Liver (tissue), 9 donors: ENCODE measurements around the gene MAPK8IP2. TPM values are rescaled to one million over a fixed set of nuclear protein-coding genes. Genes with fewer than 3 reads are reported as not detected.

Source experiments
- DNase-seq: peaks from one replicate; pipeline ENCODE4 v3.0.0-alpha.2; 2017; ENCODE audit warnings: low spot score
- H3K27ac ChIP-seq, 2 donors: one replicate each; pipeline ENCODE4 v1.7.0; 2013; ENCODE audit warnings: inconsistent platforms in 2 of 2, low read length in 2 of 2, control low read depth in 1 of 2, low read depth in 1 of 2, mild to moderate bottlenecking in 1 of 2
- H3K27me3 ChIP-seq, 4 donors: one replicate each; pipeline versions ENCODE4 v1.6.1 to v1.7.0; 2013; ENCODE audit warnings: low read length in 3 of 4, inconsistent platforms in 1 of 4, mild to moderate bottlenecking in 1 of 4, moderate library complexity in 1 of 4; ENCODE audit not compliant: control insufficient read depth in 4 of 4, insufficient read depth in 4 of 4
- H3K36me3 ChIP-seq, 4 donors: one replicate each; pipeline versions ENCODE4 v1.6.1 to v1.7.0; 2013; ENCODE audit warnings: low read length in 3 of 4, mild to moderate bottlenecking in 3 of 4, low read depth in 1 of 4, moderate library complexity in 1 of 4; ENCODE audit not compliant: control insufficient read depth in 4 of 4, insufficient read depth in 3 of 4
- H3K4me1 ChIP-seq, 4 donors: one replicate each; pipeline versions ENCODE4 v1.6.1 to v1.7.0; 2013; ENCODE audit warnings: low read length in 3 of 4, mild to moderate bottlenecking in 3 of 4, moderate library complexity in 1 of 4; ENCODE audit not compliant: control insufficient read depth in 4 of 4, insufficient read depth in 4 of 4
- H3K4me3 ChIP-seq, 3 donors: one replicate each; pipeline versions ENCODE4 v1.6.1 to v1.7.0; 2013; ENCODE audit warnings: low read length in 3 of 3, control low read depth in 1 of 3, low read depth in 1 of 3, mild to moderate bottlenecking in 1 of 3
- H3K9ac ChIP-seq, 2 donors: one replicate each; pipeline ENCODE4 v1.7.0; 2013; ENCODE audit warnings: low read length in 2 of 2, mild to moderate bottlenecking in 2 of 2, moderate library complexity in 2 of 2, control low read depth in 1 of 2, low read depth in 1 of 2
- H3K9me3 ChIP-seq, 4 donors: one replicate each; pipeline versions ENCODE4 v1.6.1 to v1.7.0; 2013; ENCODE audit warnings: low read length in 3 of 4; ENCODE audit not compliant: control insufficient read depth in 4 of 4
- ATF3 ChIP-seq: IDR thresholded peaks from 2 replicates; pipeline ENCODE4 v1.6.1; 2016; ENCODE audit warnings: antibody characterized with exemption
- CTCF ChIP-seq: fragments of 150-350 bp; IDR thresholded peaks from 2 replicates; pipeline ENCODE4 v1.5.1; 2017; ENCODE audit warnings: improper control_type of control experiment, low read depth, low read length; ENCODE audit not compliant: missing input control
- EGR1 ChIP-seq, 2 donors: IDR thresholded peaks; 2 replicates each; pipeline ENCODE4 v1.6.1; 2016 to 2018; ENCODE audit warnings: antibody characterized with exemption in 2 of 2, low read depth in 2 of 2
- FOXA1 ChIP-seq: IDR thresholded peaks from 2 replicates; pipeline ENCODE4 v1.6.1; 2016; ENCODE audit warnings: antibody characterized with exemption
- FOXA2 ChIP-seq: IDR thresholded peaks from 2 replicates; pipeline ENCODE4 v1.6.1; 2016; ENCODE audit warnings: antibody characterized with exemption
- GABPA ChIP-seq, 2 donors: IDR thresholded peaks in 1 of 2; conservative IDR thresholded peaks in 1 of 2; 2 replicates each; pipeline ENCODE4 v1.6.1; 2016; ENCODE audit warnings: antibody characterized with exemption in 2 of 2, mild to moderate bottlenecking in 1 of 2, moderate library complexity in 1 of 2
- HNF4A ChIP-seq, 2 donors: conservative IDR thresholded peaks; 2 replicates each; pipeline ENCODE4 v1.6.1; 2016; ENCODE audit warnings: antibody characterized with exemption in 2 of 2, mild to moderate bottlenecking in 2 of 2
- HNF4G ChIP-seq: IDR thresholded peaks from 2 replicates; pipeline ENCODE4 v1.6.1; 2016; ENCODE audit warnings: antibody characterized with exemption
- JUND ChIP-seq, 2 donors: IDR thresholded peaks; 2 replicates each; pipeline ENCODE4 v1.6.1; 2016; ENCODE audit warnings: antibody characterized with exemption in 2 of 2
- MAX ChIP-seq: IDR thresholded peaks from 2 replicates; pipeline ENCODE4 v1.6.1; 2016; ENCODE audit warnings: antibody characterized with exemption
- NR2F2 ChIP-seq: IDR thresholded peaks from 2 replicates; pipeline ENCODE4 v1.6.1; 2016; ENCODE audit warnings: antibody characterized with exemption
- RAD21 ChIP-seq, 2 donors: IDR thresholded peaks; 2 replicates each; pipeline ENCODE4 v1.6.1; 2016; ENCODE audit warnings: antibody characterized with exemption in 2 of 2, mild to moderate bottlenecking in 2 of 2
- REST ChIP-seq: IDR thresholded peaks from 2 replicates; pipeline ENCODE4 v1.6.1; 2016; ENCODE audit warnings: antibody characterized with exemption, mild to moderate bottlenecking
- RXRA ChIP-seq, 2 donors: IDR thresholded peaks; 2 replicates each; pipeline ENCODE4 v1.6.1; 2017 to 2018; ENCODE audit warnings: antibody characterized with exemption in 2 of 2, mild to moderate bottlenecking in 1 of 2
- SP1 ChIP-seq: IDR thresholded peaks from 2 replicates; pipeline ENCODE4 v1.6.1; 2018; ENCODE audit warnings: antibody characterized with exemption, mild to moderate bottlenecking
- TAF1 ChIP-seq: conservative IDR thresholded peaks from 2 replicates; pipeline ENCODE4 v1.6.1; 2016; ENCODE audit warnings: antibody characterized with exemption, mild to moderate bottlenecking
- YY1 ChIP-seq: IDR thresholded peaks from 2 replicates; pipeline ENCODE4 v1.6.1; 2016; ENCODE audit warnings: antibody characterized with exemption, mild to moderate bottlenecking
- ZBTB33 ChIP-seq: IDR thresholded peaks from 2 replicates; pipeline ENCODE4 v1.6.1; 2016; ENCODE audit warnings: antibody characterized with exemption
- WGBS: extraction: QIAGEN DNeasy Blood & Tissue Kit; methylation state at CpG from one replicate; pipeline ENCODE4 v1.1.7; 2013; 5-methylcytosine and 5-hydroxymethylcytosine counted together
- polyA plus RNA-seq, 2 donors: library from polyadenylated mRNA; stranded (reverse) in 1 of 2; unstranded in 1 of 2; fragments of 200-250 nt in 1 of 2; fragments of >200 nt in 1 of 2; fragmentation: Nextera tagmentation in 1 of 2; extraction: Ambion mirVana in 1 of 2; gene quantifications; one replicate each; pipeline versions ENCODE4 v1.2.1 to v1.2.3, GENCODE V29; 2013 to 2015
- total RNA-seq, 2 donors: library from RNA; depleted of rRNA; stranded (reverse); fragments of >200 nt; gene quantifications; one replicate each; pipeline ENCODE4 v1.2.3, GENCODE V29; 2014
- donor health status: healthy.
- donor health status: healthy.
- donor health status: healthy.
- donor health status: healthy.
- donor health status: healthy.

MAPK8IP2 gene
- total and polyA plus RNA-seq, 4 donors = 0.04 to 0.37 (median 0.13) TPM

- peaks cover 0 to 10% (median 3%) of the 10 kb centered on the region in 4 donors for H3K27me3 ChIP-seq
- DNase-seq = no peak
Observed at GRCh38 chr22:50603511-50604255, 3.1 kb downstream of the MAPK8IP2 start.

More at GRCh38 chr22:50603511-50604255, 3.1 kb downstream of the MAPK8IP2 start:
- no peak overlapping the region for H3K4me3 ChIP-seq
- no peak for TF ChIP-seq CTCF
- no peak for TF ChIP-seq RAD21 (IDR thresholded peaks at IDR 0.05)
- no peak for TF ChIP-seq NR2F2
- TF ChIP-seq ZBTB33 = no peak
- no peak for TF ChIP-seq EGR1 (IDR thresholded peaks at IDR 0.05; ENCODE audit: low read depth in 2 of 2)
- TF ChIP-seq RXRA (IDR thresholded peaks at IDR 0.05) = no peak
- no peak for TF ChIP-seq REST
- no peak for TF ChIP-seq ATF3
- no peak for TF ChIP-seq SP1
- TF ChIP-seq GABPA (IDR thresholded peaks at IDR 0.05 in 1 of 2, conservative IDR thresholded peaks at IDR 0.05 in 1 of 2) = no peak
- no peak for TF ChIP-seq YY1
- no peak for TF ChIP-seq HNF4A (conservative IDR thresholded peaks at IDR 0.05)
- TF ChIP-seq MAX = no peak
- no peak for TF ChIP-seq JUND (IDR thresholded peaks at IDR 0.05)
- TF ChIP-seq HNF4G = no peak
- no peak for TF ChIP-seq TAF1
- no peak for TF ChIP-seq FOXA1
- TF ChIP-seq FOXA2 = no peak
- H3K9ac ChIP-seq = no peak overlapping the region
- peaks cover 0 to 7% (median 4%) of the 10 kb centered on the region in 4 donors for H3K4me1 ChIP-seq
- no peaks in the 10 kb centered on the region for H3K9me3 ChIP-seq
- no peaks in the 10 kb centered on the region for H3K36me3 ChIP-seq
- no peak overlapping the region for H3K27ac ChIP-seq
- 11% methylated on average over 70 of the region's 70 CpGs for WGBS
